ENCODE measurements around the gene CPTP. TPM values are rescaled to one million over a fixed set of nuclear protein-coding genes. Genes with fewer than 3 reads are reported as not detected.

Gene CPTP
- polyA plus RNA-seq, 3 donors: 12.3 to 17.4 (median 16.5) TPM

DNA sequence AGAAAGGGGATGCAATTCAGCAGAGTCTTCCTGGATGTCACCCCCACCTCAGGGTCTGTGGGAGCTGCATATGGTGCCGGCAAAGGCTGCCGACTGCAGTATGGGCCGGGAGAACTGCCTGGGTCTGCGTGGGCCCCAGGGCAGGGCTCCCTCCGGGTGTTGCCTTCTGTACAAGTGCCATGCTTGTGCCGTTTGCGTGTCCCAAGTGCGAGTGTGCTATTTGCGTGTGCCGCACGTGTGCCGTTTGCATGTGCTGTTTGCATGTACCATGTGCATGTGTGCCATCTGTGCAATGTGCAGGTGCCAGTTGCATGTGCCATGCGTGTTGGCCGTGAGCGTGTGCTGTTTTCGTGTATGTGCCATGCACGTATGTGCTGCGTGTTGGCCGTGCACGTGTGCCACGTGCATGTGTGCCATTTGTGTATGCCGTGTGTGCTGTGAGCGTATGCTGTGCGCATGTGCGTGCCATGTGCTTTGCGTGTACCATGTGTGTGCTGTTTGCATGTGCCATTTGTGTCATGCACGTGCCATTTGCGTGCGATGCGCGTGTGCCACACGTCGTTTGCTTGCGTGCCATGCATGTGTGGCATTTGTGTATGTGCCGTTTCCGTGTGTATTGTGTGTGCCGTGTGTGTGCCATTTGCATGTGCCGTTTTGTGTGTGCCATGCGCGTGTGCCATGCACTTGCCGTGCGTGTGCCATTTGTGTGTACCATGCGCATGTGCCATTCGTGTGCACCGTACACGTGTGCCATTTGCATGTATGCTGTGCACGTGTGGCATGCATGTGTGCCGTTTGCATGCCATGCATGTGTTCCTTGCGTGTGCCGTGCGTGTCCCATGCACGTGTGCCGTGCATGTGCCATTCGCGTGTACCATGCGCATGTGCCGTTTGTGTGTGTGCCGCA is 5.0 kb downstream of the CPTP start:
- WGBS, 3 donors: 89 to 90% (median 90%) methylated on average over 58 of the region's 58 CpGs
- no peak overlapping the region for H3K27ac ChIP-seq (ENCODE audit: low read depth, low read length)

DNA sequence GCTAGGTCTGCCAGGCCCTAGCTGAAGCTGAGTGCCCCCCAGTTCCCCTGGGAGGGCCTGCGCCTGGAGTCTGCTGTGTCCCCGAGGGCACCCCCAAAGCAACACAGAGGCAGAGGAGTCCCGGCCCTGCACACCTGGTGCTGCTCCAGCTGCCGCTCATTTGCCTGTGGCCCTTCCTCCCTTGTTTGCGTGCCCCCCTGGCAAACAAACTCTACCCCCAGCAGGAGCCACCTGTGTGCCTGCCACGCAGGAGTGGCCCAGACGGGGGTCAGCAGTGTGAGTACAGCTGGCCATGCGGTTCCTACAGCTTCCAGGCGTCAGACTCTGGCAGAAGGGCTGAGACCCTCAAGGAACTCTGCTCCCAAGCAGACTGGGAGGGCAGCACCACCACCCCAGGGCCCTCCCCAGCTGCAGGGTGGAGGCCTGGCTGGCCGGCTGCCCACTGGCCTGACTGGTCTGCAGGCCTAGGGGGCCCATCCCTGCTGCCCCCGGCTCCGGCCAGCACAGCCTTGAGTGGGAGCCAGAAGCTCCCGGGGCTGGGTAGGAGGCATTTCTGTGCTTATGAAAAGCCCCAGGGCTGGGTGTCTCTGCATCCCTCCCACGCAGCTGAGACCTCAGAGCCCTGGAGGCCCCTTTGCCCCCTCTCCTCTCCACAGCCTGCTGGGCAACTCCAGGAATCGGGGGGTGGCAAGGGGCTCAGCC is 5.9 kb downstream of the CPTP start:
- H3K27ac ChIP-seq (ENCODE audit: low read depth, low read length): no peak overlapping the region
- WGBS, 3 donors: 31 to 68% (median 60%) methylated on average over 14 to 15 of the region's 15 CpGs

DNA sequence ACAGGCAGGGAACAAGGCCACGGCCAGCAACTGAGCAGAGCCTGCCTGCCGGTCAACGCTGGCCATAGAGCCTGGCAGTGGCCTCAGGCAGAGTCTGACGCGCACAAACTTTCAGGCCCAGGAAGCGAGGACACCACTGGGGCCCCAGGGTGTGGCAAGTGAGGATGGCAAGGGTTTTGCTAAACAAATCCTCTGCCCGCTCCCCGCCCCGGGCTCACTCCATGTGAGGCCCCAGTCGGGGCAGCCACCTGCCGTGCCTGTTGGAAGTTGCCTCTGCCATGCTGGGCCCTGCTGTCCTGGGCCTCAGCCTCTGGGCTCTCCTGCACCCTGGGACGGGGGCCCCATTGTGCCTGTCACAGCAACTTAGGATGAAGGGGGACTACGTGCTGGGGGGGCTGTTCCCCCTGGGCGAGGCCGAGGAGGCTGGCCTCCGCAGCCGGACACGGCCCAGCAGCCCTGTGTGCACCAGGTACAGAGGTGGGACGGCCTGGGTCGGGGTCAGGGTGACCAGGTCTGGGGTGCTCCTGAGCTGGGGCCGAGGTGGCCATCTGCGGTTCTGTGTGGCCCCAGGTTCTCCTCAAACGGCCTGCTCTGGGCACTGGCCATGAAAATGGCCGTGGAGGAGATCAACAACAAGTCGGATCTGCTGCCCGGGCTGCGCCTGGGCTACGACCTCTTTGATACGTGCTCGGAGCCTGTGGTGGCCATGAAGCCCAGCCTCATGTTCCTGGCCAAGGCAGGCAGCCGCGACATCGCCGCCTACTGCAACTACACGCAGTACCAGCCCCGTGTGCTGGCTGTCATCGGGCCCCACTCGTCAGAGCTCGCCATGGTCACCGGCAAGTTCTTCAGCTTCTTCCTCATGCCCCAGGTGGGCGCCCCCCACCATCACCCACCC is 6.7 kb downstream of the CPTP start, which contains the start of gene TAS1R3:
TSS of gene TAS1R3 (plus strand) at position 213 of the 898 bp plus-strand sequence. CDS start at position 279, 66 bp downstream.
- WGBS, 3 donors: 70 to 77% (median 71%) methylated on average over 40 to 41 of the region's 41 CpGs
- no peak within 1 kb of the TSS for H3K27ac ChIP-seq (ENCODE audit: low read depth, low read length)

DNA sequence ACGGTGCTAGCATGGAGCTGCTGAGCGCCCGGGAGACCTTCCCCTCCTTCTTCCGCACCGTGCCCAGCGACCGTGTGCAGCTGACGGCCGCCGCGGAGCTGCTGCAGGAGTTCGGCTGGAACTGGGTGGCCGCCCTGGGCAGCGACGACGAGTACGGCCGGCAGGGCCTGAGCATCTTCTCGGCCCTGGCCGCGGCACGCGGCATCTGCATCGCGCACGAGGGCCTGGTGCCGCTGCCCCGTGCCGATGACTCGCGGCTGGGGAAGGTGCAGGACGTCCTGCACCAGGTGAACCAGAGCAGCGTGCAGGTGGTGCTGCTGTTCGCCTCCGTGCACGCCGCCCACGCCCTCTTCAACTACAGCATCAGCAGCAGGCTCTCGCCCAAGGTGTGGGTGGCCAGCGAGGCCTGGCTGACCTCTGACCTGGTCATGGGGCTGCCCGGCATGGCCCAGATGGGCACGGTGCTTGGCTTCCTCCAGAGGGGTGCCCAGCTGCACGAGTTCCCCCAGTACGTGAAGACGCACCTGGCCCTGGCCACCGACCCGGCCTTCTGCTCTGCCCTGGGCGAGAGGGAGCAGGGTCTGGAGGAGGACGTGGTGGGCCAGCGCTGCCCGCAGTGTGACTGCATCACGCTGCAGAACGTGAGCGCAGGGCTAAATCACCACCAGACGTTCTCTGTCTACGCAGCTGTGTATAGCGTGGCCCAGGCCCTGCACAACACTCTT is 7.6 kb downstream of the CPTP start:
- H3K27ac ChIP-seq (ENCODE audit: low read depth, low read length): no peak overlapping the region
- WGBS, 3 donors: 77 to 85% (median 82%) methylated on average over 48 to 57 of the region's 57 CpGs

DNA sequence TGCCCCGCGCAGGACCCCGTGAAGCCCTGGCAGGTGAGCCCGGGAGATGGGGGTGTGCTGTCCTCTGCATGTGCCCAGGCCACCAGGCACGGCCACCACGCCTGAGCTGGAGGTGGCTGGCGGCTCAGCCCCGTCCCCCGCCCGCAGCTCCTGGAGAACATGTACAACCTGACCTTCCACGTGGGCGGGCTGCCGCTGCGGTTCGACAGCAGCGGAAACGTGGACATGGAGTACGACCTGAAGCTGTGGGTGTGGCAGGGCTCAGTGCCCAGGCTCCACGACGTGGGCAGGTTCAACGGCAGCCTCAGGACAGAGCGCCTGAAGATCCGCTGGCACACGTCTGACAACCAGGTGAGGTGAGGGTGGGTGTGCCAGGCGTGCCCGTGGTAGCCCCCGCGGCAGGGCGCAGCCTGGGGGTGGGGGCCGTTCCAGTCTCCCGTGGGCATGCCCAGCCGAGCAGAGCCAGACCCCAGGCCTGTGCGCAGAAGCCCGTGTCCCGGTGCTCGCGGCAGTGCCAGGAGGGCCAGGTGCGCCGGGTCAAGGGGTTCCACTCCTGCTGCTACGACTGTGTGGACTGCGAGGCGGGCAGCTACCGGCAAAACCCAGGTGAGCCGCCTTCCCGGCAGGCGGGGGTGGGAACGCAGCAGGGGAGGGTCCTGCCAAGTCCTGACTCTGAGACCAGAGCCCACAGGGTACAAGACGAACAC is 8.3 kb downstream of the CPTP start:
- 75 to 83% (median 77%) methylated on average over 45 to 48 of the region's 48 CpGs for WGBS, 3 donors
- H3K27ac ChIP-seq (ENCODE audit: low read depth, low read length): no peak overlapping the region

DNA sequence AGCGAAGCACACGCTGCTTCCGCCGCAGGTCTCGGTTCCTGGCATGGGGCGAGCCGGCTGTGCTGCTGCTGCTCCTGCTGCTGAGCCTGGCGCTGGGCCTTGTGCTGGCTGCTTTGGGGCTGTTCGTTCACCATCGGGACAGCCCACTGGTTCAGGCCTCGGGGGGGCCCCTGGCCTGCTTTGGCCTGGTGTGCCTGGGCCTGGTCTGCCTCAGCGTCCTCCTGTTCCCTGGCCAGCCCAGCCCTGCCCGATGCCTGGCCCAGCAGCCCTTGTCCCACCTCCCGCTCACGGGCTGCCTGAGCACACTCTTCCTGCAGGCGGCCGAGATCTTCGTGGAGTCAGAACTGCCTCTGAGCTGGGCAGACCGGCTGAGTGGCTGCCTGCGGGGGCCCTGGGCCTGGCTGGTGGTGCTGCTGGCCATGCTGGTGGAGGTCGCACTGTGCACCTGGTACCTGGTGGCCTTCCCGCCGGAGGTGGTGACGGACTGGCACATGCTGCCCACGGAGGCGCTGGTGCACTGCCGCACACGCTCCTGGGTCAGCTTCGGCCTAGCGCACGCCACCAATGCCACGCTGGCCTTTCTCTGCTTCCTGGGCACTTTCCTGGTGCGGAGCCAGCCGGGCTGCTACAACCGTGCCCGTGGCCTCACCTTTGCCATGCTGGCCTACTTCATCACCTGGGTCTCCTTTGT is 9.1 kb downstream of the CPTP start:
- WGBS, 3 donors: 73 to 84% (median 74%) methylated on average over 34 to 36 of the region's 36 CpGs
- H3K27ac ChIP-seq (ENCODE audit: low read depth, low read length): no peak overlapping the region

DNA sequence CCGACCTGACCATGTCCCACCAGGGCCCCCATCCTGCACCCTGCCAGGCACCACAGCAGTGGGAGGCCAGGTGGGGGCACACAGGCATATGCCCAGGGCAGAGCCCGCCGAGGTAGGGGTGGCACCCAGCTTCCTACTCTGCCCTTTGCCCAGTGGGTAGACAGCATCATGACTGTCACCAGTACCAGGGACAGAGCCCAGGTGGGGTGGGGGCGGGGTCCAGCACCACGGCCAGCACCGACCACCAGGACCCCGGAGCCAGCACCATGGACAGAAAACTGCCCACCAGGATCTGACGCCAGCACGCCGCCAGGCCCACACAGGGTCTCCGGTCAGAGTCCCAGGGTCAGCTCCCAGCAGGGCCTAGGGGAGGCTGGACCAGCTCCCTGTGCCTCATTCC is 10.2 kb downstream of the CPTP start:
- no peak overlapping the region for H3K27ac ChIP-seq (ENCODE audit: low read depth, low read length)
- 75 to 81% (median 79%) methylated on average over 11 of the region's 11 CpGs for whole genome bisulfite sequencing, 3 donors

DNA sequence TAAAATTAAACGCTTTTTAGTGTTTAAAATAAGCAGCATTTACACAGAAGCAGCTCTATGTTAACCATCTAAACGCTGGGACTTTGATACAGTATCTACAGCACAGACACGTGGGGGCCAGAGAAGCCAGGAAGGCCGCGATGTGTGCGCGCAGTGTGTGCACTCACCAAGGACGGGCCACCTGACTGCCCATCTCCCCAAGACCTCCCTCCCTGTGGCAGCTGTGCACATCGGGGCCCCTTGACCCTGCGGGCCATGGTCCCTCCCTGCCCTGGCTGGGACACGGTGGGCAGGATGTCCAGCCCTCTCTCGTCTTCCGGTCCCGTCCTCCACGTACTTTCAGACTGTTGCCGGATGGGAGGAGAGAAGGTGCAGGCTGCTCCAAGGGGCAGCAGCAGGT is 10.7 kb downstream of the CPTP start:
- WGBS, 3 donors: 75 to 86% (median 81%) methylated on average over 16 of the region's 16 CpGs
- H3K27ac ChIP-seq (ENCODE audit: low read depth, low read length): no peak overlapping the region

DNA sequence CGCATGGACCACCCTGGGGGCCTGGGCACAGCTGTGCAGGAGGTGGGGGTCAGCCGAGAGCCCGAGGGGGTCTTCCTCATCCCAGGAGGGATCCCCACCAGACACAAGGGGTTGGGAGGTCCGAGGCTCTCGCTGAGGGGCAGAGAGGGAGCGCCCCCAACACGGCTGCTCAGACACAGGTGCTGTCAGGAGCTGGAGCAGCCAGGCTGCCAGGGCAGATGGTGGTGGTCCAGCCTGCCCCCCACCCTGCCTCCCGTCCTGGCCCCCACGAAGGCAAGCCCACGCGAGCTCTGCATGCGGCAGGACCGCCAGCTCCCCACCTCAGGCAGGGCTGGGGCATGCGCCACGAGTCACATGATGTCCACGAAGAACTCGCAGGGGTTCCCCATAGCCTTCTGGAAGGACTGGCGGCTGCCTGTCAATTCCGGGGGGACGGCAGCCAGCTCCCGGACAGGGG is 11.2 kb downstream of the CPTP start:
- WGBS, 3 donors: 84 to 91% (median 86%) methylated on average over 20 to 21 of the region's 21 CpGs
- H3K27ac ChIP-seq (ENCODE audit: low read depth, low read length): no peak overlapping the region

DNA sequence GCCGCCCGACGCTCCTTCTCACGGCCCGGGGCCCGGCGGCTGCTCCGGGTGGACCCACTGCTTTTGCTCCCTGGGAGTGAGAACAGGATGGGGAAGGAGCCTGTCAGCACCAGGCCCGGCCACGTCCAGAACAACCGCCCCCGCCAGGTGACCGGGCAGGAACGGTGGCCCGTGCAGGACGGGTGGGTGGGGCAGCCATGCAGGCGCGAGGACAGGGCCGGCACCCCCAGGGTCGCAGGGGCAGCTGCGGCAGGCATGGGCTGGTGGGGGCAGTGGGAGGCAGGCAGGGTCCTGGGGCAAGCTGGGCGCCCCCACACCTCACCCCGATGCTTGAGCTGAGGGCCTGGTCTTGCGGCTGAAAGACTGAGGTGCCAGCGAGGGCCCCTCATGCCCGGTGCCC is 11.8 kb downstream of the CPTP start:
- no peak overlapping the region for H3K27ac ChIP-seq (ENCODE audit: low read depth, low read length)
- 93 to 96% (median 95%) methylated on average over 21 to 26 of the region's 26 CpGs for WGBS, 3 donors

DNA sequence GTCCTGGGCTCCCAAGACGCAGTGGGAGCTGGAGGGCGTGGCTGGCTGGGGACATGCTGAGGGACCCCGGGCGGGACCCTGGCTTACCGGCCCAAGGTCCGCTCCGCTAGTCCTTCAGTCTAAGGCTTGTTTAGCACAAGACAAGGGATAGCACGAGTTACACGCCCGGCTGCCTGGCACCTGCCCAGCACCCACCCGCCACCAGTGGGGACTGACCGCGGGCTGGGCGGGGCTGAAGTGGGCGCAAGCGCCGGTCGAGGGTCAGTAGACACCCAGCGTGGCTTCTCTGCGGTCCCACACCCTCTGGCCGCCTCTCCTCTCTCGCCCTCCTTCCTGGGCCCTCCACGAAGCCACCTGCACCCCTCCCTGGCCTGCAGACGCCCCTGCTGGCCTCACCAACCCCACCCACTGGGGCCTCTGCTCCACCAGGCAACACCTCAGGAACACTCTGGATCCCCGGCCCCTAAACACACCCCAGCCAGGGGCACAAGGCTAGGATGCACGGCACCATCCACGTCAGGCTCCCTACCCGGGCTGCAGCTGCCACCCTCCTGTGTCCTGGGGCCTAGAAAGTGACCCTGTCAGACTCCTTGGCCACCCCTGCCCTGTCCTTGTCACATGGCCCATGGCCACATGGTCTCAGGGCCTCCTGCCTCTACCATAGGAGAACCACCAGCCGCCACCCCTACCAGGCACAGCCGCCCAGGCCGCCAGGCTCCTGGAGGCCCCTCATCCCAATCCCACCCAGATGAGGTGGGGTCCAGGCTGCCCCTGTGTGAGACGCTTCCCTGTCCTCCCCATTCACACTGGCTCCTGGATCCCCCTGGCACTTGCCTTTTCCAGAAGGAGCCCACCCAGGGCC is 12.6 kb downstream of the CPTP start:
- no peak overlapping the region for H3K27ac ChIP-seq (ENCODE audit: low read depth, low read length)
- 94 to 97% (median 95%) methylated on average over 28 to 32 of the region's 32 CpGs for WGBS, 3 donors

DNA sequence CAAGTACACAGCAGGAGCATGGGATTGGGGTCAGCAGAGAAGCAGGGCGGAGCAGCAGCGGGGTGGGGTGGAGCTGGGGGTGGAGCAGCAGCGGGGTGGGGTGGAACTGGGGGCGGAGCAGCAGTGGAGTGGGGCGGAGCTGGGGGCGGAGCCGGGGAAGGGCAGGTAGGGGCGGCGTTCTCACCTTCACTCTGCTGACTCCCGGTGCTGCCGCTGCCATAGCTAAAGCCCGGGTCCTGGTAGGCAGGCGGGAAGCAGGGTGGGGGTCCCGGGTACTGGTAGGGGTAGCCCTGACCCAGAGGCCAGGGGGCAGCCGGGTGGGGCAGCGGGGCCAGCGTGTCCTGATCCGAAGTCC is 13.2 kb downstream of the CPTP start:
- no peak overlapping the region for H3K27ac ChIP-seq (ENCODE audit: low read depth, low read length)
- WGBS, 3 donors: 61 to 90% (median 83%) methylated on average over 7 to 18 of the region's 18 CpGs

DNA sequence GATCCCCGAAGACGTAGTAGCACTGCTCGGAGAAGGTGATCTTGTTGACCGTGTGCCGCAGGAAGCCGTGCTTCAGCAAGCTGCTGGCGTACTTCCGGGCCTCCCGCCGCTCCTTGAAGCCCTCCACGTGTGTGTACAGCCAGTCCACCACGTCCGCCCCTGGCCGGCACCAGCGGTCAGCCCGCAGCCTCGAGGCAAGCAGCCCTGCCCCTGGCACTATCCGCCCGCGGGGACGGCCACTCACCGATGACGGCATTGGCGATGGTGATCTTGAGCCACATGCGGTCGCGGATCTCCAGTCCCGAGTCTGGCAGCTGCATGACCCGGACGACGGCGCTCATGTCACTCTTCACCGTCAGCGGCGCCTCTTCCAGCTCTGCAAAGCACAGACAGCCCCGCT is 13.7 kb downstream of the CPTP start:
- WGBS, 3 donors: 95 to 97% (median 96%) methylated on average over 36 of the region's 36 CpGs
- no peak overlapping the region for H3K27ac ChIP-seq (ENCODE audit: low read depth, low read length)

DNA sequence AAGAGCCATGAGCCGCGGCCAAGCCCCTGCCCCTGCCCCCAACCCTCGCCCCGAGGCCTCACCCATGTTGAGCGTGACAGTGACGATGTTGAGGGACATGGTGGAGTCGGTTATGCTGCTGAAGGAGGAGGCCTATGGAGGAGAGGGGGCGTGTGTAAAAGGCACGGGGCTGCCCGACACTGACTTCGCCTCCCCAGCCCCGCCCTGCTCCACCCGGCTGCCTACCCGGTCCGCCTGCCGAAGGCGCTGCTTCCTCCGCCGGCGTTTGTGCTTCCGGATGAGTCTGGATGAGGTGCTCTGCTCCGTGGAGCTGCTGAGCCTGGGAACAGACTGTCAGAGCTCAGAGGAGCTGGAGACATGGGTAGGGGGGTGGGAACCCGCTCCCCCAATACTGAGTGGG is 15.6 kb downstream of the CPTP start:
- no peak overlapping the region for H3K27ac ChIP-seq (ENCODE audit: low read depth, low read length)
- 91 to 93% (median 93%) methylated on average over 23 of the region's 23 CpGs for WGBS, 3 donors

DNA sequence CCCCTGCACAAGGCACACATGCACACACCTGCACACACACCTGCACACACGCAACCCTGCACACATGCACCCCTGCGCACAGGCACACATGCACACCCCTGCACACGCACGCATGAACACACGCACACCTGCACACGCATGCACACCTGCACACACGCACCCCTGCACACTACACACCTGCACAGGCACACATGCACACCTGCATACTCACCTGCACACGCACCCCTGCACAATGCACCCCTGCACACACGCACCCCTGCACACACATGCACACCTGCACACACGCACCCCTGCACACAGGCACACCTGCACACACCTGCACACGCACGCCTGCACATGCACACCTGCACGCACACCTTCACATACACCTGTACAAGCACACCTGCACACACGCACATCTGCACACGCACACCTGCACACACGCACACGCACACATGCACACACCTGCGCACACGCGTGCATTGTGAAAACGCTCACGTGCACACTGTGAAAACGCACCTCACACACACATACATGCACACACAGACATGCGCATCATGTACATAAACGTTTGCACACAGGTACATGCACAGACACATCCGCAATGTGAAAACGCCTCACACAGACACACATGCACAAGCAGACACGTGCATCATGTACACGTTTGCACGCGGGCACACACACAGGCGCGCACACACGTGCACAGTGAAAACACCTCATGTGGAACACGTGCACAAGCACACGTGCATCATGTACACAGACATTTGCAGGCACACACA is 16.4 kb downstream of the CPTP start:
- WGBS, 3 donors: 92 to 93% (median 92%) methylated on average over 36 of the region's 36 CpGs
- no peak overlapping the region for H3K27ac ChIP-seq (ENCODE audit: low read depth, low read length)
